Adrenal gland (tissue), 12 donors: ENCODE data around the gene ZNF740. TPM values are rescaled to one million over a fixed set of nuclear protein-coding genes. Genes with fewer than 3 reads are reported as not detected.

Experiments
- DNase-seq, 7 donors: peaks; one replicate each; pipeline ENCODE4 v3.0.0-alpha.2; 2019 to 2020
- H3K27ac ChIP-seq, 5 donors: fragments of 200-600 bp; sonication (generic) in 4 of 5; 1 replicate in 3 of 5; 2 replicates in 2 of 5; pipeline versions ENCODE4 v1.5.1 to v1.8.0; 2016 to 2020; ENCODE audit warnings: mild to moderate bottlenecking in 1 of 5
- H3K27me3 ChIP-seq: fragments of 200-600 bp; 2 replicates; pipeline ENCODE4 v1.8.0; 2021
- H3K36me3 ChIP-seq, 2 donors: fragments of 200-600 bp; replicated peaks in 1 of 2; 1 replicate in 1 of 2; 2 replicates in 1 of 2; pipeline versions ENCODE4 v1.5.1 to v1.8.0; 2018 to 2022
- H3K4me1 ChIP-seq, 2 donors: fragments of 200-600 bp; replicated peaks in 1 of 2; 1 replicate in 1 of 2; 2 replicates in 1 of 2; pipeline versions ENCODE4 v1.5.1 to v1.8.0; 2018 to 2021
- H3K4me3 ChIP-seq, 4 donors: fragments of 200-600 bp; sonication (generic) in 3 of 4; one replicate each; pipeline ENCODE4 v1.5.1; 2016 to 2018
- H3K9me3 ChIP-seq, 3 donors: fragments of 200-600 bp; sonication (generic) in 1 of 3; replicated peaks in 1 of 3; 1 replicate in 2 of 3; 2 replicates in 1 of 3; pipeline versions ENCODE4 v1.5.1 to v1.8.0; 2016 to 2021
- CTCF ChIP-seq, 6 experiments: fragments of 450-650 bp in 4 of 6; fragments of 200-600 bp in 2 of 6; sonication (generic) in 1 of 6; IDR thresholded peaks; 1 replicate in 5 of 6; 2 replicates in 1 of 6; pipeline versions ENCODE4 v1.5.1 to v1.8.0; 2016 to 2021; ENCODE audit warnings: antibody characterized with exemption in 6 of 6, mild to moderate bottlenecking in 2 of 6, moderate library complexity in 1 of 6
- POLR2A ChIP-seq, 2 donors: fragments of 450-650 bp; IDR thresholded peaks; one replicate each; pipeline ENCODE4 v1.6.1; 2017; ENCODE audit warnings: antibody characterized with exemption in 2 of 2, mild to moderate bottlenecking in 2 of 2, moderate library complexity in 1 of 2
- WGBS, 4 donors: extraction: QIAGEN DNeasy Blood & Tissue Kit in 2 of 4; methylation state at CpG; one replicate each; pipeline versions ENCODE4 v1.1.5 to v1.1.7; 2013 to 2017; 5-methylcytosine and 5-hydroxymethylcytosine counted together
- intact Hi-C, 2 donors: fragments of 100-400 bp; cut with DNase I; formaldehyde crosslinking; loops; one replicate each; pipeline versions ENCODE4 v1.14.1 to v1.15.0; 2022 to 2023
- polyA plus RNA-seq, 3 donors: library from polyadenylated mRNA; stranded (reverse); fragments of 200-250 nt in 2 of 3; fragments of 350-450 nt in 1 of 3; fragmentation: Illumina TruSeq in 1 of 3; extraction: RNeasy Lipid Tissue Mini Kit (QIAGEN cat#74804) in 1 of 3; gene quantifications; one replicate each; pipeline ENCODE4 v1.2.3, GENCODE V29; 2013 to 2014
- total RNA-seq, 9 donors: library from RNA; depleted of rRNA in 4 of 9; stranded (reverse); fragments of >200 nt in 4 of 9; fragments of 120-200 nt in 1 of 9; fragmentation: NEBNext Ultra II Directional in 1 of 9; extraction: Animal tissue kit (Norgen Biotek cat#: 25700) in 1 of 9; gene quantifications; one replicate each; pipeline versions ENCODE4 v1.1.0 to v1.2.4, GENCODE V29; 2013 to 2023
- donor health status: healthy with polysubstance abuse.
- donor health status: Bipolar disorder and iron deficiency.
- donor health status: DM: yes; HTN: yes; CAD: no.
- donor health status: DM: no; HTN: no; CAD: no.
- donor health status: DM: no; HTN: no; CAD: no.
- donor health status: DM: yes; HTN: yes; CAD: no.

The ZNF740 gene
- total and polyA plus RNA-seq, 12 donors, result 6.6 to 61.0 (median 14.0) TPM

- H3K27me3 ChIP-seq, result no peaks in the 10 kb centered on the region
- 1 to 4% (median 2%) methylated on average over 9 to 48 of the region's 57 CpGs for WGBS, 4 donors
- TF ChIP-seq CTCF (IDR thresholded peaks at IDR 0.05) (no peak), POLR2A (IDR thresholded peaks at IDR 0.05) (peak in 1 of 2 donors; percentile 4)
- H3K9me3 ChIP-seq, result no peaks in the 10 kb centered on the region
- H3K36me3 ChIP-seq, result peaks cover 0 to 35% of the 10 kb centered on the region in 2 donors
- DNase-seq, result peak; percentile 70 to 82 (median 77)
- peaks cover 17 to 36% of the 10 kb centered on the region in 2 donors for H3K4me1 ChIP-seq
- intact Hi-C loops, result no loop called here
- H3K4me3 ChIP-seq, result peak overlapping the region; percentile 0 to 85 (median 52)
- peak overlapping the region; percentile 59 to 97 (median 94) for H3K27ac ChIP-seq
Measured at GRCh38 chr12:53180931-53181645, 566 bp downstream of the ZNF740 start.

- intact Hi-C loops, result no loop called here
- Histone ChIP-seq H3K4me1 (peaks cover 24 to 42% of the 10 kb centered on the region in 2 donors), H3K4me3 (peak overlapping the region in 1 of 4 donors; percentile 85), H3K27ac (peak overlapping the region in 2 of 5 donors; percentile 78 to 94), H3K36me3 (peaks cover 0 to 43% of the 10 kb centered on the region in 2 donors), H3K27me3 (no peaks in the 10 kb centered on the region), H3K9me3 (no peaks in the 10 kb centered on the region)
- DNase-seq, result no peak
- 68 to 82% (median 76%) methylated on average over 2 of the region's 2 CpGs for WGBS, 4 donors
- no peak for TF ChIP-seq POLR2A (IDR thresholded peaks at IDR 0.05)
- no peak for TF ChIP-seq CTCF (IDR thresholded peaks at IDR 0.05)
Measured at GRCh38 chr12:53181935-53182334, 1.4 kb downstream of the ZNF740 start.

- Histone ChIP-seq H3K27me3 (no peaks in the 10 kb centered on the region), H3K9me3 (no peaks in the 10 kb centered on the region), H3K27ac (no peak overlapping the region), H3K36me3 (peaks cover 0 to 53% of the 10 kb centered on the region in 2 donors), H3K4me3 (no peak overlapping the region), H3K4me1 (peaks cover 24 to 45% of the 10 kb centered on the region in 2 donors)
- WGBS, 4 donors, result 53 to 68% (median 60%) methylated on average over 2 of the region's 2 CpGs
- TF ChIP-seq POLR2A (IDR thresholded peaks at IDR 0.05) (no peak), CTCF (IDR thresholded peaks at IDR 0.05) (no peak)
- DNase-seq, result peak in 1 of 7 donors; percentile 34
- intact Hi-C loops, result no loop called here
Measured at GRCh38 chr12:53182903-53183302, 2.4 kb downstream of the ZNF740 start.

GRCh38 chr12:53184828-53185227 is 4.3 kb downstream of the ZNF740 start:
- TF ChIP-seq POLR2A (IDR thresholded peaks at IDR 0.05) (no peak), CTCF (IDR thresholded peaks at IDR 0.05) (no peak)
- 93 to 97% (median 95%) methylated on average over 3 to 6 of the region's 6 CpGs for WGBS, 4 donors
- Histone ChIP-seq H3K4me1 (peaks cover 24 to 40% of the 10 kb centered on the region in 2 donors), H3K27me3 (no peaks in the 10 kb centered on the region), H3K27ac (no peak overlapping the region), H3K36me3 (peaks cover 0 to 60% of the 10 kb centered on the region in 2 donors), H3K9me3 (no peaks in the 10 kb centered on the region), H3K4me3 (no peak overlapping the region)
- DNase-seq, result peak in 2 of 7 donors; percentile 20 to 49
- intact Hi-C loops, result no loop called here
